HepG2 (cell line): ENCODE data around the gene RNF149. TPM values are rescaled to one million over a fixed set of nuclear protein-coding genes. Genes with fewer than 3 reads are reported as not detected.

Experiments used
- ARID2 ChIP-seq: sonication (generic); formaldehyde crosslinking; IDR thresholded peaks from 2 replicates; pipeline ENCODE4 v1.8.1; 2022; ENCODE audit warnings: mild to moderate bottlenecking, missing genetic modification reagents, borderline replicate concordance
- FOSL2 ChIP-seq: sonication (generic); formaldehyde crosslinking; IDR thresholded peaks from 2 replicates; pipeline ENCODE4 v1.4.0; 2020; ENCODE audit warnings: missing genetic modification reagents
- GLI4 ChIP-seq: sonication (generic); formaldehyde crosslinking; IDR thresholded peaks from 2 replicates; pipeline ENCODE4 v1.5.1; 2020; ENCODE audit warnings: missing genetic modification reagents, mild to moderate bottlenecking, moderate library complexity, borderline replicate concordance
- HIVEP1 ChIP-seq: sonication (generic); formaldehyde crosslinking; IDR thresholded peaks from 2 replicates; pipeline ENCODE4 v1.4.0; 2020; ENCODE audit warnings: mild to moderate bottlenecking, missing genetic modification reagents
- HMGXB3 ChIP-seq: sonication (generic); formaldehyde crosslinking; IDR thresholded peaks from 2 replicates; pipeline ENCODE4 v1.4.0; 2020; ENCODE audit warnings: missing genetic modification reagents, borderline replicate concordance
- IKZF4 ChIP-seq: sonication (generic); formaldehyde crosslinking; IDR thresholded peaks from 2 replicates; pipeline ENCODE4 v1.5.1; 2020; ENCODE audit warnings: borderline replicate concordance, mild to moderate bottlenecking, low read depth, missing genetic modification reagents; ENCODE audit errors: not compliant biosample characterization
- LBX2 ChIP-seq: sonication (generic); formaldehyde crosslinking; IDR thresholded peaks from 2 replicates; pipeline ENCODE4 v1.5.0; 2020; ENCODE audit warnings: missing genetic modification reagents, mild to moderate bottlenecking, borderline replicate concordance
- MYC ChIP-seq: sonication (generic); formaldehyde crosslinking; IDR thresholded peaks from 2 replicates; pipeline ENCODE4 v1.9.0; 2021; ENCODE audit warnings: missing genetic modification reagents, borderline replicate concordance
- SNRNP70 ChIP-seq: fragments of 200-400 bp; formaldehyde crosslinking; IDR thresholded peaks from 2 replicates; pipeline ENCODE4 v1.6.1; 2017; ENCODE audit warnings: mild to moderate bottlenecking, low read depth, low read length, moderate library complexity
- THAP8 ChIP-seq: sonication (generic); formaldehyde crosslinking; IDR thresholded peaks from 2 replicates; pipeline ENCODE4 v1.5.1; 2020; ENCODE audit warnings: missing genetic modification reagents, mild to moderate bottlenecking, borderline replicate concordance
- UBTF ChIP-seq: sonication (generic); formaldehyde crosslinking; IDR thresholded peaks from 2 replicates; pipeline ENCODE4 v1.4.0; 2020; ENCODE audit warnings: mild to moderate bottlenecking, missing genetic modification reagents
- ZNF101 ChIP-seq: sonication (generic); formaldehyde crosslinking; IDR thresholded peaks from 2 replicates; pipeline ENCODE4 v1.4.0; 2020; ENCODE audit warnings: mild to moderate bottlenecking, low read depth, missing genetic modification reagents, borderline replicate concordance
- ZNF558 ChIP-seq: sonication (generic); formaldehyde crosslinking; IDR thresholded peaks from 2 replicates; pipeline ENCODE4 v1.9.0; 2022; ENCODE audit warnings: mild to moderate bottlenecking, missing genetic modification reagents, borderline replicate concordance
- ZNF777 ChIP-seq: sonication (generic); formaldehyde crosslinking; IDR thresholded peaks from 2 replicates; pipeline ENCODE4 v1.4.0; 2020; ENCODE audit warnings: missing genetic modification reagents
- polyA plus RNA-seq, 8 experiments: library from polyadenylated mRNA; depleted of rRNA in 3 of 8; stranded (reverse) in 7 of 8; unstranded in 1 of 8; fragments of >200 nt; fragmentation: Illumina TruSeq in 4 of 8; extraction: Trizol in 4 of 8; gene quantifications; 2 replicates each; pipeline versions ENCODE4 v1.2.1 to v1.2.3, GENCODE V29; 2011 to 2016; ENCODE audit warnings: low read depth in 4 of 8, missing spikeins in 1 of 8, mixed read lengths in 1 of 8; ENCODE audit not compliant: insufficient read depth in 1 of 8
- total RNA-seq, 5 experiments: library from RNA; depleted of rRNA; stranded (reverse); fragments of >200 nt; fragmentation: Illumina TruSeq; extraction: Trizol; gene quantifications; 2 replicates each; pipeline ENCODE4 v1.2.3, GENCODE V29; 2016; ENCODE audit warnings: low read depth in 1 of 5

Gene RNF149
- total and polyA plus RNA-seq, 2 of the 13 experiments (the other 11 are each of a cell fraction or from before 2014, with no cell fraction given), result 87.6 to 109 TPM

GRCh38 chr2:101253013-101253702 is 55.3 kb downstream of the RNF149 start (continued):
- TF ChIP-seq MYC (CRISPR knock-in tag) (peak; percentile 10), SNRNP70 (no peak), ZNF777 (0 out of 2 replicates have a peak, but pooled peaks have one; percentile 14), FOSL2 (CRISPR knock-in tag) (no peak), HMGXB3 (CRISPR knock-in tag) (no peak), IKZF4 (CRISPR knock-in tag) (peak; percentile 22), ZNF558 (CRISPR knock-in tag) (no peak), LBX2 (CRISPR knock-in tag) (no peak), ARID2 (CRISPR knock-in tag) (no peak), HIVEP1 (CRISPR knock-in tag) (no peak), UBTF (CRISPR knock-in tag) (peak; percentile 92), THAP8 (CRISPR knock-in tag) (peak; percentile 3; the same call in 1 of the 2 replicates), ZNF101 (CRISPR knock-in tag) (no peak), GLI4 (peak; percentile 96; the same call in 1 of the 2 replicates)
